OCI-LY1 (cell line): ENCODE results near the gene SLC24A4.

Source experiments
- EZH2 ChIP-seq: fragments of 200-600 bp; sonication (generic), shearing (Covaris generic); IDR thresholded peaks from 2 replicates; pipeline ENCODE4 v1.8.0; 2017; ENCODE audit warnings: borderline replicate concordance, mixed run types, mild to moderate bottlenecking, antibody characterized with exemption, low read length, moderate library complexity, mixed read lengths
- TF ChIP-seq, protein P1 (sequence below): fragments of 200-600 bp; sonication (generic), shearing (Covaris generic); IDR thresholded peaks from 2 replicates; pipeline ENCODE4 v1.5.1; 2017; ENCODE audit warnings: mild to moderate bottlenecking, antibody characterized with exemption, low read length, moderate library complexity, mixed read lengths

GRCh38 chr14:92417759-92418158 is 94.8 kb downstream of the SLC24A4 start:
- TF ChIP-seq, protein P1, sequence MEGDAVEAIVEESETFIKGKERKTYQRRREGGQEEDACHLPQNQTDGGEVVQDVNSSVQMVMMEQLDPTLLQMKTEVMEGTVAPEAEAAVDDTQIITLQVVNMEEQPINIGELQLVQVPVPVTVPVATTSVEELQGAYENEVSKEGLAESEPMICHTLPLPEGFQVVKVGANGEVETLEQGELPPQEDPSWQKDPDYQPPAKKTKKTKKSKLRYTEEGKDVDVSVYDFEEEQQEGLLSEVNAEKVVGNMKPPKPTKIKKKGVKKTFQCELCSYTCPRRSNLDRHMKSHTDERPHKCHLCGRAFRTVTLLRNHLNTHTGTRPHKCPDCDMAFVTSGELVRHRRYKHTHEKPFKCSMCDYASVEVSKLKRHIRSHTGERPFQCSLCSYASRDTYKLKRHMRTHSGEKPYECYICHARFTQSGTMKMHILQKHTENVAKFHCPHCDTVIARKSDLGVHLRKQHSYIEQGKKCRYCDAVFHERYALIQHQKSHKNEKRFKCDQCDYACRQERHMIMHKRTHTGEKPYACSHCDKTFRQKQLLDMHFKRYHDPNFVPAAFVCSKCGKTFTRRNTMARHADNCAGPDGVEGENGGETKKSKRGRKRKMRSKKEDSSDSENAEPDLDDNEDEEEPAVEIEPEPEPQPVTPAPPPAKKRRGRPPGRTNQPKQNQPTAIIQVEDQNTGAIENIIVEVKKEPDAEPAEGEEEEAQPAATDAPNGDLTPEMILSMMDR: no peak
- no peak for TF ChIP-seq EZH2
